Sigmoid colon (tissue), 4 donors: Measurements from ENCODE around the gene C12orf57.

Experiments
- CTCF ChIP-seq, 4 experiments: fragments of 450-650 bp in 3 of 4; fragments of 200-600 bp in 1 of 4; IDR thresholded peaks; one replicate each; pipeline ENCODE4 v1.5.1; 2016 to 2019; ENCODE audit warnings: antibody characterized with exemption in 4 of 4, mild to moderate bottlenecking in 3 of 4, moderate library complexity in 2 of 4
- EP300 ChIP-seq, 4 donors: sonication (generic); formaldehyde crosslinking; IDR thresholded peaks; one replicate each; pipeline ENCODE4 v1.6.1; 2017; ENCODE audit warnings: antibody characterized with exemption in 4 of 4
- POLR2A ChIP-seq, 2 donors: fragments of 450-650 bp; IDR thresholded peaks; one replicate each; pipeline ENCODE4 v1.6.1; 2016; ENCODE audit warnings: antibody characterized with exemption in 2 of 2, mild to moderate bottlenecking in 2 of 2, moderate library complexity in 2 of 2
- POLR2AphosphoS5 ChIP-seq, 4 donors: sonication (generic); formaldehyde crosslinking; IDR thresholded peaks; one replicate each; pipeline ENCODE4 v1.6.1; 2017; ENCODE audit warnings: antibody characterized with exemption in 4 of 4

- TF ChIP-seq POLR2AphosphoS5 (IDR thresholded peaks at IDR 0.05), result no peak
- no peak for TF ChIP-seq CTCF (IDR thresholded peaks at IDR 0.05)
- no peak for TF ChIP-seq EP300 (IDR thresholded peaks at IDR 0.05)
- no peak for TF ChIP-seq POLR2A (IDR thresholded peaks at IDR 0.05)
Observed at GRCh38 chr12:6896846-6897435, 46.9 kb upstream of the C12orf57 start.
